ENCODE results near the gene DGCR6L. TPM values are rescaled to one million over a fixed set of nuclear protein-coding genes. Genes with fewer than 3 reads are reported as not detected.
"Not testable (repeated sequence)": the region's sequence is repeated elsewhere in the genome, so short reads cannot be mapped to it uniquely, and the experiment has no call there.

The DGCR6L gene
- total and polyA plus RNA-seq, 8 donors = 35.5 to 52.2 (median 47.2) TPM

GRCh38 chr22:20324139-20324516 lies 4.3 kb upstream of the DGCR6L start:
- no peak overlapping the region for H3K27ac ChIP-seq

GRCh38 chr22:20321552-20322211 lies 1.8 kb upstream of the DGCR6L start:
- peak in 1 of 4 donors; percentile 28 for DNase-seq
- H3K4me3 ChIP-seq; H3K27ac ChIP-seq; H3K9me3 ChIP-seq; H3K36me3 ChIP-seq; H3K27me3 ChIP-seq; ATAC-seq; intact Hi-C loops (cut with DNase I): not testable (repeated sequence)
- H3K4me1 ChIP-seq = peaks cover 8 to 34% of the 10 kb centered on the region in 2 donors

More at GRCh38 chr22:20324139-20324516, 4.3 kb upstream of the DGCR6L start:
- no peaks in the 10 kb centered on the region for H3K9me3 ChIP-seq
- ATAC-seq (no peak), DNase-seq (no peak)
- H3K4me1 ChIP-seq = peaks cover 1 to 13% of the 10 kb centered on the region in 2 donors
- H3K27me3 ChIP-seq = no peaks in the 10 kb centered on the region
- TF ChIP-seq CTCF (IDR thresholded peaks at IDR 0.05) = no peak
- intact Hi-C loops (cut with DNase I) = no loop called here
- H3K36me3 ChIP-seq = no peaks in the 10 kb centered on the region
- H3K4me3 ChIP-seq = no peak overlapping the region

GRCh38 chr22:20320659-20321551 lies 1.0 kb upstream of the DGCR6L start:
- Histone ChIP-seq H3K27ac (peak overlapping the region; percentile 79 to 81), H3K4me3 (peak overlapping the region; percentile 94 to 99), H3K4me1 (peaks cover 8 to 34% of the 10 kb centered on the region in 2 donors)
- intact Hi-C loops (cut with DNase I); H3K9me3 ChIP-seq; H3K36me3 ChIP-seq; H3K27me3 ChIP-seq: not testable (repeated sequence)
- peak in 1 of 4 donors; percentile 38 for DNase-seq
- ATAC-seq = peak; percentile 34

- Histone ChIP-seq H3K27ac (peak overlapping the region; percentile 79 to 81), H3K4me3 (peak overlapping the region; percentile 94 to 99), H3K27me3 (no peaks in the 10 kb centered on the region), H3K9me3 (no peaks in the 10 kb centered on the region), H3K36me3 (peaks cover 0 to 7% of the 10 kb centered on the region in 2 donors), H3K4me1 (peaks cover 8 to 34% of the 10 kb centered on the region in 2 donors)
- no peak for TF ChIP-seq CTCF (IDR thresholded peaks at IDR 0.05)
- DNase-seq (peak in 1 of 4 donors; percentile 71), ATAC-seq (peak; percentile 18)
- intact Hi-C loops (cut with DNase I) = no loop called here
Measured at GRCh38 chr22:20319041-20319744, 667 bp downstream of the DGCR6L start.

- intact Hi-C loops (cut with DNase I); H3K4me3 ChIP-seq; H3K9me3 ChIP-seq; ATAC-seq; H3K27me3 ChIP-seq; H3K36me3 ChIP-seq; H3K27ac ChIP-seq; DNase-seq: not testable (repeated sequence)
- H3K4me1 ChIP-seq = peaks cover 8 to 34% of the 10 kb centered on the region in 2 donors
Measured at GRCh38 chr22:20318043-20318688, 1.7 kb downstream of the DGCR6L start.

- H3K27me3 ChIP-seq; H3K9me3 ChIP-seq; intact Hi-C loops (cut with DNase I); ATAC-seq; H3K36me3 ChIP-seq; H3K4me3 ChIP-seq; H3K27ac ChIP-seq: not testable (repeated sequence)
- H3K4me1 ChIP-seq = peaks cover 8 to 34% of the 10 kb centered on the region in 2 donors
- peak; percentile 42 to 49 for TF ChIP-seq CTCF (IDR thresholded peaks at IDR 0.05)
- peak in 1 of 4 donors; percentile 56 for DNase-seq
Measured at GRCh38 chr22:20317402-20318042, 2.3 kb downstream of the DGCR6L start.
